ENCODE measurements around the gene NRXN3.

NRXN3 gene

GRCh38 chr14:79600406-79600805, 1430.2 kb downstream of the NRXN3 start:
- Histone ChIP-seq H3K9ac (ENCODE audit: low read depth, low read length) (no peak overlapping the region), H3K27me3 (ENCODE audit: insufficient read depth, low read length) (no peaks in the 10 kb centered on the region), H3K4me3 (ENCODE audit: low read length) (no peak overlapping the region), H3K36me3 (ENCODE audit: insufficient read depth, low read depth, low read length) (no peaks in the 10 kb centered on the region), H3K9me3 (ENCODE audit: insufficient read depth, low read depth, low read length) (peaks cover 9% of the 10 kb centered on the region), H3K4me1 (ENCODE audit: insufficient read depth, low read length) (no peaks in the 10 kb centered on the region), H3K27ac (ENCODE audit: low read length) (no peak overlapping the region)

GRCh38 chr14:79601579-79601978, 1431.4 kb downstream of the NRXN3 start:
- Histone ChIP-seq H3K27me3 (ENCODE audit: insufficient read depth, low read length) (no peaks in the 10 kb centered on the region), H3K9me3 (ENCODE audit: insufficient read depth, low read depth, low read length) (no peaks in the 10 kb centered on the region; the same call in 1 of the 2 replicates), H3K4me1 (ENCODE audit: insufficient read depth, low read length) (no peaks in the 10 kb centered on the region), H3K27ac (ENCODE audit: low read length) (no peak overlapping the region), H3K9ac (ENCODE audit: low read depth, low read length) (no peak overlapping the region), H3K4me3 (ENCODE audit: low read length) (no peak overlapping the region), H3K36me3 (ENCODE audit: insufficient read depth, low read depth, low read length) (no peaks in the 10 kb centered on the region)

- Histone ChIP-seq H3K27me3 (ENCODE audit: insufficient read depth, low read length) (no peaks in the 10 kb centered on the region), H3K9ac (ENCODE audit: low read depth, low read length) (no peak overlapping the region), H3K4me1 (ENCODE audit: insufficient read depth, low read length) (no peaks in the 10 kb centered on the region), H3K27ac (ENCODE audit: low read length) (no peak overlapping the region), H3K36me3 (ENCODE audit: insufficient read depth, low read depth, low read length) (no peaks in the 10 kb centered on the region), H3K9me3 (ENCODE audit: insufficient read depth, low read depth, low read length) (no peaks in the 10 kb centered on the region; the same call in 1 of the 2 replicates), H3K4me3 (ENCODE audit: low read length) (no peak overlapping the region)
Observed at GRCh38 chr14:79602045-79602444, 1431.9 kb downstream of the NRXN3 start.

GRCh38 chr14:79602742-79603141, 1432.6 kb downstream of the NRXN3 start:
- Histone ChIP-seq H3K9ac (ENCODE audit: low read depth, low read length) (no peak overlapping the region), H3K9me3 (ENCODE audit: insufficient read depth, low read depth, low read length) (no peaks in the 10 kb centered on the region), H3K36me3 (ENCODE audit: insufficient read depth, low read depth, low read length) (no peaks in the 10 kb centered on the region), H3K4me1 (ENCODE audit: insufficient read depth, low read length) (no peaks in the 10 kb centered on the region), H3K27me3 (ENCODE audit: insufficient read depth, low read length) (no peaks in the 10 kb centered on the region), H3K4me3 (ENCODE audit: low read length) (no peak overlapping the region), H3K27ac (ENCODE audit: low read length) (no peak overlapping the region)

GRCh38 chr14:79605849-79606248, 1435.7 kb downstream of the NRXN3 start:
- no peaks in the 10 kb centered on the region for H3K9me3 ChIP-seq (ENCODE audit: insufficient read depth, low read depth, low read length)
- H3K4me1 ChIP-seq (ENCODE audit: insufficient read depth, low read length) = no peaks in the 10 kb centered on the region
- no peak overlapping the region for H3K27ac ChIP-seq (ENCODE audit: low read length)
- no peaks in the 10 kb centered on the region for H3K27me3 ChIP-seq (ENCODE audit: insufficient read depth, low read length)
- no peak overlapping the region for H3K9ac ChIP-seq (ENCODE audit: low read depth, low read length)
- H3K4me3 ChIP-seq (ENCODE audit: low read length) = no peak overlapping the region
- H3K36me3 ChIP-seq (ENCODE audit: insufficient read depth, low read depth, low read length) = no peaks in the 10 kb centered on the region

- H3K27me3 ChIP-seq (ENCODE audit: insufficient read depth, low read length) = no peaks in the 10 kb centered on the region
Observed at GRCh38 chr14:79608446-79608845, 1438.3 kb downstream of the NRXN3 start.

GRCh38 chr14:79613625-79614024, 1443.5 kb downstream of the NRXN3 start:
- H3K36me3 ChIP-seq (ENCODE audit: insufficient read depth, low read depth, low read length) = no peaks in the 10 kb centered on the region
- no peak overlapping the region for H3K4me3 ChIP-seq (ENCODE audit: low read length)
- H3K4me1 ChIP-seq (ENCODE audit: insufficient read depth, low read length) = no peaks in the 10 kb centered on the region
- H3K9me3 ChIP-seq (ENCODE audit: insufficient read depth, low read depth, low read length) = no peaks in the 10 kb centered on the region
- H3K27me3 ChIP-seq (ENCODE audit: insufficient read depth, low read length) = no peaks in the 10 kb centered on the region
- H3K9ac ChIP-seq (ENCODE audit: low read depth, low read length) = no peak overlapping the region
- H3K27ac ChIP-seq (ENCODE audit: low read length) = no peak overlapping the region

More at GRCh38 chr14:79608446-79608845, 1438.3 kb downstream of the NRXN3 start:
- no peak overlapping the region for H3K4me3 ChIP-seq (ENCODE audit: low read length)
- H3K4me1 ChIP-seq (ENCODE audit: insufficient read depth, low read length) = no peaks in the 10 kb centered on the region
- H3K36me3 ChIP-seq (ENCODE audit: insufficient read depth, low read depth, low read length) = no peaks in the 10 kb centered on the region
- H3K9ac ChIP-seq (ENCODE audit: low read depth, low read length) = no peak overlapping the region
- no peak overlapping the region for H3K27ac ChIP-seq (ENCODE audit: low read length)
- no peaks in the 10 kb centered on the region for H3K9me3 ChIP-seq (ENCODE audit: insufficient read depth, low read depth, low read length)

- H3K9ac ChIP-seq (ENCODE audit: low read depth, low read length) = no peak overlapping the region
Observed at GRCh38 chr14:79614448-79614847, 1444.3 kb downstream of the NRXN3 start.

GRCh38 chr14:79627058-79627457, 1456.9 kb downstream of the NRXN3 start:
- no peaks in the 10 kb centered on the region for H3K9me3 ChIP-seq (ENCODE audit: insufficient read depth, low read depth, low read length)
- no peaks in the 10 kb centered on the region; the same call in 1 of the 2 replicates for H3K4me1 ChIP-seq (ENCODE audit: insufficient read depth, low read length)
- no peak overlapping the region for H3K27ac ChIP-seq (ENCODE audit: low read length)
- no peaks in the 10 kb centered on the region for H3K27me3 ChIP-seq (ENCODE audit: insufficient read depth, low read length)
- no peak overlapping the region for H3K9ac ChIP-seq (ENCODE audit: low read depth, low read length)
- H3K36me3 ChIP-seq (ENCODE audit: insufficient read depth, low read depth, low read length) = no peaks in the 10 kb centered on the region
- no peak overlapping the region for H3K4me3 ChIP-seq (ENCODE audit: low read length)

More at GRCh38 chr14:79614448-79614847, 1444.3 kb downstream of the NRXN3 start:
- Histone ChIP-seq H3K27me3 (ENCODE audit: insufficient read depth, low read length) (no peaks in the 10 kb centered on the region), H3K9me3 (ENCODE audit: insufficient read depth, low read depth, low read length) (no peaks in the 10 kb centered on the region), H3K4me3 (ENCODE audit: low read length) (no peak overlapping the region), H3K4me1 (ENCODE audit: insufficient read depth, low read length) (no peaks in the 10 kb centered on the region), H3K36me3 (ENCODE audit: insufficient read depth, low read depth, low read length) (no peaks in the 10 kb centered on the region), H3K27ac (ENCODE audit: low read length) (no peak overlapping the region)

GRCh38 chr14:79629411-79630287, 1459.5 kb downstream of the NRXN3 start:
- no peaks in the 10 kb centered on the region for H3K27me3 ChIP-seq (ENCODE audit: insufficient read depth, low read length)
- H3K36me3 ChIP-seq (ENCODE audit: insufficient read depth, low read depth, low read length) = no peaks in the 10 kb centered on the region
- H3K9ac ChIP-seq (ENCODE audit: low read depth, low read length) = no peak overlapping the region
- no peaks in the 10 kb centered on the region for H3K9me3 ChIP-seq (ENCODE audit: insufficient read depth, low read depth, low read length)
- H3K4me1 ChIP-seq (ENCODE audit: insufficient read depth, low read length) = no peaks in the 10 kb centered on the region; the same call in 1 of the 2 replicates
- H3K4me3 ChIP-seq (ENCODE audit: low read length) = no peak overlapping the region
- no peak overlapping the region for H3K27ac ChIP-seq (ENCODE audit: low read length)

GRCh38 chr14:79630288-79630960, 1460.3 kb downstream of the NRXN3 start:
- H3K9ac ChIP-seq (ENCODE audit: low read depth, low read length) = no peak overlapping the region
- no peaks in the 10 kb centered on the region for H3K36me3 ChIP-seq (ENCODE audit: insufficient read depth, low read depth, low read length)
- H3K4me3 ChIP-seq (ENCODE audit: low read length) = no peak overlapping the region
- no peaks in the 10 kb centered on the region for H3K27me3 ChIP-seq (ENCODE audit: insufficient read depth, low read length)
- H3K27ac ChIP-seq (ENCODE audit: low read length) = no peak overlapping the region
- no peaks in the 10 kb centered on the region; the same call in 1 of the 2 replicates for H3K4me1 ChIP-seq (ENCODE audit: insufficient read depth, low read length)
- no peaks in the 10 kb centered on the region for H3K9me3 ChIP-seq (ENCODE audit: insufficient read depth, low read depth, low read length)

- Histone ChIP-seq H3K27me3 (ENCODE audit: insufficient read depth, low read length) (no peaks in the 10 kb centered on the region), H3K36me3 (ENCODE audit: insufficient read depth, low read depth, low read length) (no peaks in the 10 kb centered on the region), H3K27ac (ENCODE audit: low read length) (no peak overlapping the region), H3K4me3 (ENCODE audit: low read length) (no peak overlapping the region), H3K9ac (ENCODE audit: low read depth, low read length) (no peak overlapping the region), H3K4me1 (ENCODE audit: insufficient read depth, low read length) (no peaks in the 10 kb centered on the region; the same call in 1 of the 2 replicates), H3K9me3 (ENCODE audit: insufficient read depth, low read depth, low read length) (no peaks in the 10 kb centered on the region)
Observed at GRCh38 chr14:79631276-79631675, 1461.1 kb downstream of the NRXN3 start.
